DND-41 (cell line): ENCODE results near the gene CLIC5.

Experiments
- ATAC-seq: fragments of 200-7000 bp; cut with Tn5 transposase; 3 replicates; pipeline ENCODE4 v1.9.1; 2021; ENCODE audit warnings: low read depth; ENCODE audit not compliant: insufficient read depth
- DNase-seq: peaks from one replicate; pipeline ENCODE4 v3.0.0-alpha.2; 2020
- H2AFZ ChIP-seq: 2 replicates; pipeline ENCODE4 v1.6.0; 2012; ENCODE audit warnings: low read depth, low read length
- H3K27ac ChIP-seq: 2 replicates; pipeline ENCODE4 v1.5.1; 2012; ENCODE audit warnings: low read length, inconsistent platforms
- H3K27me3 ChIP-seq: fragments of 200-600 bp; sonication (generic); 2 replicates; pipeline ENCODE4 v1.6.0; 2012; ENCODE audit warnings: low read length, mild to moderate bottlenecking, inconsistent platforms; ENCODE audit not compliant: insufficient read depth, poor library complexity
- H3K36me3 ChIP-seq: 2 replicates; pipeline ENCODE4 v1.5.1; 2012; ENCODE audit warnings: low read length, inconsistent platforms; ENCODE audit not compliant: insufficient read depth
- H3K4me1 ChIP-seq: 2 replicates; pipeline ENCODE4 v1.5.1; 2012; ENCODE audit warnings: mild to moderate bottlenecking, low read length; ENCODE audit not compliant: insufficient read depth
- H3K4me2 ChIP-seq: 2 replicates; pipeline ENCODE4 v1.6.0; 2012; ENCODE audit warnings: mild to moderate bottlenecking, moderate library complexity, low read length, inconsistent platforms; ENCODE audit not compliant: insufficient read depth
- H3K4me3 ChIP-seq, 2 experiments: fragments of 200-600 bp in 1 of 2; shearing (Covaris generic) in 1 of 2; 2 replicates each; pipeline ENCODE4 v1.5.1; 2012 to 2016; ENCODE audit warnings: inconsistent platforms in 2 of 2, low read length in 2 of 2, mild to moderate bottlenecking in 2 of 2, low read depth in 1 of 2, moderate library complexity in 1 of 2
- H3K79me2 ChIP-seq: 2 replicates; pipeline ENCODE4 v1.6.0; 2012; ENCODE audit warnings: low read length, inconsistent platforms; ENCODE audit not compliant: insufficient read depth
- H3K9ac ChIP-seq: 2 replicates; pipeline ENCODE4 v1.6.0; 2012; ENCODE audit warnings: low read depth, mild to moderate bottlenecking, inconsistent platforms, low read length, moderate library complexity
- H3K9me3 ChIP-seq: 2 replicates; pipeline ENCODE4 v1.5.1; 2012; ENCODE audit warnings: low read length, moderate library complexity, mild to moderate bottlenecking, inconsistent platforms; ENCODE audit not compliant: insufficient read depth, severe bottlenecking
- H4K20me1 ChIP-seq: 2 replicates; pipeline ENCODE4 v1.6.0; 2012; ENCODE audit warnings: low read length; ENCODE audit not compliant: insufficient read depth
- EZH2 ChIP-seq: IDR thresholded peaks from 3 replicates; pipeline ENCODE4 v1.6.1; 2012; ENCODE audit warnings: borderline replicate concordance, low read depth, mild to moderate bottlenecking, moderate library complexity, low read length, inconsistent platforms; ENCODE audit not compliant: severe bottlenecking
- TF ChIP-seq, protein P1 (sequence below): IDR thresholded peaks from 2 replicates; pipeline ENCODE4 v1.5.1; 2012; ENCODE audit warnings: borderline replicate concordance, low read length, moderate library complexity, mild to moderate bottlenecking; ENCODE audit not compliant: poor library complexity, severe bottlenecking; ENCODE audit errors: extremely low read depth

Gene CLIC5

DNA sequence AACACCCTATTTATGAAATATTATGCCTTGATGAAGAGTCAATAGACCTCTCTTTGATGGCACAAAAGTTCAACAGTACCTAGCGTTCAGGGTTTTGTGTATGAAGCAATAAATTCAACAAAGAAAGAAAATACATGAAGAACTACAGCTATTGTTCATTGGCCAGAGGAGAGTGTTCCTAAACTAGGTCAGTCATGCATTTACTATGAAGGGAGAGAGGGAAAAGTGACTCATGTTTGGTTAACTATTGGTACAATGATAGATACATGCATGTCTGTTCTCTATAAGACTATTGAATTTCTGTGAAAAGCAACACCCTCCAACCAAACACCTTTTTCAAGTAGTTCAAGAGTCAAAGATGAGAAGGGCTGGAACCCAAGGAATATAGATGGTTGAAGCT lies 50.7 kb downstream of the CLIC5 start:
- Histone ChIP-seq H3K9me3 (no peaks in the 10 kb centered on the region), H3K9ac (no peak overlapping the region), H3K79me2 (no peaks in the 10 kb centered on the region), H3K4me1 (no peaks in the 10 kb centered on the region), H3K4me3 (no peak overlapping the region), H3K27ac (no peak overlapping the region), H2AFZ (no peak overlapping the region), H4K20me1 (no peaks in the 10 kb centered on the region), H3K4me2 (no peak overlapping the region), H3K36me3 (no peaks in the 10 kb centered on the region), H3K27me3 (peaks cover 3% of the 10 kb centered on the region)
- no peak for ATAC-seq
- TF ChIP-seq, protein P1, sequence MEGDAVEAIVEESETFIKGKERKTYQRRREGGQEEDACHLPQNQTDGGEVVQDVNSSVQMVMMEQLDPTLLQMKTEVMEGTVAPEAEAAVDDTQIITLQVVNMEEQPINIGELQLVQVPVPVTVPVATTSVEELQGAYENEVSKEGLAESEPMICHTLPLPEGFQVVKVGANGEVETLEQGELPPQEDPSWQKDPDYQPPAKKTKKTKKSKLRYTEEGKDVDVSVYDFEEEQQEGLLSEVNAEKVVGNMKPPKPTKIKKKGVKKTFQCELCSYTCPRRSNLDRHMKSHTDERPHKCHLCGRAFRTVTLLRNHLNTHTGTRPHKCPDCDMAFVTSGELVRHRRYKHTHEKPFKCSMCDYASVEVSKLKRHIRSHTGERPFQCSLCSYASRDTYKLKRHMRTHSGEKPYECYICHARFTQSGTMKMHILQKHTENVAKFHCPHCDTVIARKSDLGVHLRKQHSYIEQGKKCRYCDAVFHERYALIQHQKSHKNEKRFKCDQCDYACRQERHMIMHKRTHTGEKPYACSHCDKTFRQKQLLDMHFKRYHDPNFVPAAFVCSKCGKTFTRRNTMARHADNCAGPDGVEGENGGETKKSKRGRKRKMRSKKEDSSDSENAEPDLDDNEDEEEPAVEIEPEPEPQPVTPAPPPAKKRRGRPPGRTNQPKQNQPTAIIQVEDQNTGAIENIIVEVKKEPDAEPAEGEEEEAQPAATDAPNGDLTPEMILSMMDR: no peak
- no peak for TF ChIP-seq EZH2
- DNase-seq: no peak

DNA sequence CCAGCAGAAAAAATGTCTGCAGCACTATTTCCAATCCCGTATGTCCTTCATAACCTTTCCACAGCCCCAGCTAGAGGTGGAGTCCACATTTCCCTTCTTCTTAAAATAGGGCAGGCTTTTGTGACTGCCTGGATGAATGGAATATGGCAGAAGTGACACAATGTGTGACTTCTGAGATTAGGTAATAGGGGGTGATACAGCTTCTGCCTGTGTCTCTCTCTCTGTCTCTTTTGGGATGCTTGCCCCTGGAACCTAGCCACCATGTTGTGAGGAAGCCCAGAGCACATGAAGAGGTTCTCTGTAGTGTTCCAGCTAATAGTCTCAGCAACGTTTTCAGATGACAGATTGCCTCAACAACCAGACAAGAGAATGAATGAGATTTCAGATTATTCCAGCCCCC lies 51.4 kb downstream of the CLIC5 start:
- Histone ChIP-seq H3K4me2 (no peak overlapping the region), H4K20me1 (no peaks in the 10 kb centered on the region), H3K4me1 (no peaks in the 10 kb centered on the region), H3K4me3 (no peak overlapping the region), H3K27ac (no peak overlapping the region), H2AFZ (no peak overlapping the region), H3K79me2 (no peaks in the 10 kb centered on the region), H3K36me3 (no peaks in the 10 kb centered on the region), H3K27me3 (peaks cover 3% of the 10 kb centered on the region), H3K9me3 (no peaks in the 10 kb centered on the region), H3K9ac (no peak overlapping the region)
- ATAC-seq (no peak), DNase-seq (no peak)
- TF ChIP-seq, protein P1: no peak
- no peak for TF ChIP-seq EZH2

DNA sequence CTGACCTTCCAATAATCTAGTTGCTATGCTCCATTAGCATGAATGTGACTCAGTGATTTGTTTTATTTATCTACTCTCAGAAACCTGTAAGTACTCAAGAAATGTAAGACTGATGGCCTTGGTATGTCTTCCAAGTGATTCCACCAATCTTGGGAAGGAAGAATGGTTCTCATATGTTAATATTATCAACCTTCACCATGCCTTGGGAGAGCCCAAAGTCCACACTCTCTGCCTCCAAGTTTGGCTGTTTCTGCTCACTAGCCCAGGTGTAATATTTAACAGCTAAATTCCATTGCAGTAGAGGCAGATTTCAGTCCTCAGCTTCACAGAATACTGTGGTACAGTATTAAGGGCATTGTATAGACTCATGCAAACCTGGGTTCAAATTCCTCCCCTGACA lies 51.8 kb downstream of the CLIC5 start:
- Histone ChIP-seq H3K27ac (no peak overlapping the region), H3K4me3 (no peak overlapping the region), H3K27me3 (peaks cover 3% of the 10 kb centered on the region), H3K79me2 (no peaks in the 10 kb centered on the region), H3K4me2 (no peak overlapping the region), H3K9ac (no peak overlapping the region), H2AFZ (no peak overlapping the region), H3K9me3 (no peaks in the 10 kb centered on the region), H4K20me1 (no peaks in the 10 kb centered on the region), H3K4me1 (no peaks in the 10 kb centered on the region), H3K36me3 (no peaks in the 10 kb centered on the region)
- no peak for DNase-seq
- ATAC-seq: no peak
- TF ChIP-seq EZH2: no peak
- TF ChIP-seq, protein P1: no peak

DNA sequence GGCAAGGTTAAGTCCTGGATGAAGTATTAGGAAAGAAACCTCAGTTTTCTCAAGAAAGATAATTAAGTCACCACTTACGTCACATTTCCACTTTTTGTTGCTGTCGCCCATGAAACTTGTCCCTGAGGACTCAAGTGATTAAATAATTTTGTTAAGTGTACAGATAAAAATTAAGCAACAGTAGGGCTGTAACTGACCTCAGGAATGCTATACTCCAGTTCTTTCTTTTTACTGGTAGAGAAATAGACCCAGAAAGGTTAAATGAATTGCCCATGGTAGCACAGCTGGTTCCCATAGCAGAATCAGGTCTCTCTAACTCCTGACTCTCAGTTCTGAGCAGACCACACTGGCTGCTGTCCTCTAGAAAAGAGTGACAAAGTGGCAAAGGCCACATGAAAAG lies 54.5 kb downstream of the CLIC5 start:
- TF ChIP-seq, protein P1: no peak
- H3K27me3 ChIP-seq: peaks cover 3% of the 10 kb centered on the region
- no peak for ATAC-seq
- no peak for DNase-seq
- H3K4me1 ChIP-seq: no peaks in the 10 kb centered on the region
- H3K4me3 ChIP-seq: no peak overlapping the region
- no peak overlapping the region for H2AFZ ChIP-seq
- H3K27ac ChIP-seq: no peak overlapping the region
- no peak overlapping the region for H3K9ac ChIP-seq
- no peak overlapping the region for H3K4me2 ChIP-seq
- no peaks in the 10 kb centered on the region for H3K36me3 ChIP-seq
- H3K9me3 ChIP-seq: no peaks in the 10 kb centered on the region
- no peaks in the 10 kb centered on the region for H3K79me2 ChIP-seq
- H4K20me1 ChIP-seq: no peaks in the 10 kb centered on the region
